CD14-positive monocyte (primary cell): Measurements from ENCODE around the gene IL12B. TPM values are rescaled to one million over a fixed set of nuclear protein-coding genes. Genes with fewer than 3 reads are reported as not detected.
A peak's percentile ranks its signal among the peaks of the same experiment; 100 is the strongest.

Source experiments
- DNase-seq, 3 donors: peaks; one replicate each; pipeline ENCODE4 v3.0.0-alpha.2; 2011 to 2022
- H2AFZ ChIP-seq: 2 replicates; pipeline ENCODE4 v1.6.0; 2012; ENCODE audit warnings: mild to moderate bottlenecking, low read depth, low read length, inconsistent platforms; ENCODE audit not compliant: insufficient read depth, poor library complexity, severe bottlenecking
- H3K27ac ChIP-seq, 2 donors: 1 replicate in 1 of 2; 2 replicates in 1 of 2; pipeline ENCODE4 v1.5.1; 2012 to 2013; ENCODE audit warnings: low read length in 2 of 2, control low read depth in 1 of 2, inconsistent platforms in 1 of 2, low read depth in 1 of 2, mild to moderate bottlenecking in 1 of 2
- H3K27me3 ChIP-seq, 2 donors: one replicate each; pipeline versions ENCODE4 v1.6.0 to v1.6.1; 2011 to 2013; ENCODE audit warnings: low read length in 2 of 2; ENCODE audit not compliant: control insufficient read depth in 2 of 2, insufficient read depth in 2 of 2
- H3K36me3 ChIP-seq, 2 donors: replicated peaks in 1 of 2; 1 replicate in 1 of 2; 2 replicates in 1 of 2; pipeline versions ENCODE4 v1.5.1 to v1.6.1; 2012 to 2013; ENCODE audit warnings: low read length in 2 of 2, control low read depth in 1 of 2, inconsistent platforms in 1 of 2, mild to moderate bottlenecking in 1 of 2; ENCODE audit not compliant: insufficient read depth in 2 of 2, control insufficient read depth in 1 of 2
- H3K4me1 ChIP-seq, 2 donors: 1 replicate in 1 of 2; 2 replicates in 1 of 2; pipeline versions ENCODE4 v1.5.1 to v1.6.1; 2012 to 2013; ENCODE audit warnings: low read length in 2 of 2, control low read depth in 1 of 2, inconsistent platforms in 1 of 2, mild to moderate bottlenecking in 1 of 2, moderate library complexity in 1 of 2; ENCODE audit not compliant: insufficient read depth in 2 of 2, control insufficient read depth in 1 of 2
- H3K4me2 ChIP-seq: replicated peaks from 2 replicates; pipeline ENCODE3; 2012; ENCODE audit warnings: low read length, moderate library complexity, mild to moderate bottlenecking; ENCODE audit not compliant: poor library complexity, severe bottlenecking; ENCODE audit errors: extremely low read depth
- H3K4me3 ChIP-seq, 3 experiments: fragments of 200-600 bp in 1 of 3; sonication (generic) in 1 of 3; replicated peaks in 1 of 3; 1 replicate in 2 of 3; 2 replicates in 1 of 3; pipeline ENCODE4 v1.5.1; 2011 to 2013; ENCODE audit warnings: low read length in 3 of 3, mild to moderate bottlenecking in 3 of 3, control low read depth in 2 of 3, low read depth in 2 of 3, inconsistent platforms in 1 of 3, moderate library complexity in 1 of 3
- H3K79me2 ChIP-seq: 2 replicates; pipeline ENCODE4 v1.6.0; 2012; ENCODE audit warnings: mild to moderate bottlenecking, control low read depth, inconsistent platforms, low read length, moderate library complexity; ENCODE audit not compliant: insufficient read depth
- H3K9ac ChIP-seq: 2 replicates; pipeline ENCODE4 v1.6.0; 2017; ENCODE audit warnings: low read length, mild to moderate bottlenecking; ENCODE audit not compliant: insufficient read depth, poor library complexity, severe bottlenecking
- H3K9me3 ChIP-seq, 2 donors: replicated peaks in 1 of 2; 1 replicate in 1 of 2; 2 replicates in 1 of 2; pipeline versions ENCODE4 v1.5.1 to v1.6.1; 2012 to 2013; ENCODE audit warnings: low read length in 2 of 2, control low read depth in 1 of 2; ENCODE audit not compliant: control insufficient read depth in 1 of 2, insufficient read depth in 1 of 2
- H4K20me1 ChIP-seq: 2 replicates; pipeline ENCODE4 v1.6.0; 2012; ENCODE audit warnings: mild to moderate bottlenecking, low read length, control low read depth, moderate library complexity; ENCODE audit not compliant: insufficient read depth
- H3K27ac Mint-ChIP-seq, 7 donors: one replicate each; pipeline ENCODE4 v1.8.0; 2020; ENCODE audit warnings: mild to moderate bottlenecking in 7 of 7, mixed read lengths in 7 of 7, moderate library complexity in 6 of 7, inconsistent platforms in 2 of 7
- H3K27me3 Mint-ChIP-seq, 3 donors: one replicate each; pipeline ENCODE4 v1.8.0; 2021 to 2022; ENCODE audit warnings: low read depth in 3 of 3, mild to moderate bottlenecking in 3 of 3, mixed read lengths in 3 of 3, moderate library complexity in 3 of 3, inconsistent platforms in 1 of 3
- H3K36me3 Mint-ChIP-seq, 2 donors: one replicate each; pipeline ENCODE4 v1.8.0; 2020; ENCODE audit warnings: mixed read lengths in 2 of 2, inconsistent platforms in 1 of 2, mild to moderate bottlenecking in 1 of 2
- H3K4me1 Mint-ChIP-seq: one replicate; pipeline ENCODE4 v1.8.0; 2020; ENCODE audit warnings: mild to moderate bottlenecking, mixed read lengths
- H3K4me3 Mint-ChIP-seq, 2 donors: one replicate each; pipeline ENCODE4 v1.8.0; 2020; ENCODE audit warnings: mild to moderate bottlenecking in 2 of 2, mixed read lengths in 2 of 2, moderate library complexity in 1 of 2
- H3K9me3 Mint-ChIP-seq, 7 donors: one replicate each; pipeline ENCODE4 v1.8.0; 2020 to 2022; ENCODE audit warnings: mixed read lengths in 7 of 7, mild to moderate bottlenecking in 6 of 7, moderate library complexity in 6 of 7, inconsistent platforms in 2 of 7
- WGBS: methylation state at CpG from one replicate; pipeline ENCODE4 v1.1.5; 2013; ENCODE audit warnings: missing lambda C conversion rate; ENCODE audit not compliant: insufficient coverage; 5-methylcytosine and 5-hydroxymethylcytosine counted together
- intact Hi-C, 2 donors: fragments of 100-400 bp; cut with micrococcal nuclease; formaldehyde crosslinking; loops; one replicate each; pipeline versions ENCODE4 v1.15.0 to v1.15.1; 2023
- polyA plus RNA-seq, 3 donors: library from polyadenylated mRNA; depleted of rRNA in 1 of 3; unstranded in 2 of 3; stranded (reverse) in 1 of 3; fragments of 300-500 nt in 2 of 3; fragments of >200 nt in 1 of 3; fragmentation: Illumina TruSeq in 2 of 3; gene quantifications; 1 replicate in 2 of 3; 2 replicates in 1 of 3; pipeline ENCODE4 v1.2.3, GENCODE V29; 2012 to 2021
- TF ChIP-seq, protein P1 (sequence below): fragments of 200-600 bp; IDR thresholded peaks from one replicate; pipeline ENCODE4 v1.8.0; 2022; ENCODE audit warnings: antibody characterized with exemption, mild to moderate bottlenecking

The IL12B gene
- polyA plus RNA-seq, 3 donors, result not detected

DNA sequence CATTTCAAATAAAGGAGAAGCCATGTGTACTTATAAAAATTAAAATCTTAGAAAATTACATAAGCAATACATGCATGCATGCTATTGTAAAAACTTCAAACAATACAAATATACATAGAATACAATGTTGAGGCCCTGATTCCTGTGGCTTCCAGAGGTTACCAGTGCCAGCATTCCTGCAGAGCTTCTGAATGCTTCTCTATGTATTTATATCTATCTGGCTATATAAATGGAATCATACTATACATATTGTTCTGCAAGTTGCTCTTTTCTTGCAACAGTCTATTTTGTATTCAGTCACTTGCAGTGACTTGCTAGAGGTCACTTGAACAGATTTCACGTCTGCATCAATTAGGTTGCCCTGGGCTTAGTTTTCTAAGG, 3.2 kb upstream of the IL12B start:
- H3K4me2 ChIP-seq, result no peak overlapping the region
- Mint-ChIP-seq H3K36me3 (peaks cover 0 to 5% of the 10 kb centered on the region in 2 donors), H3K4me3 (no peak overlapping the region), H3K4me1 (peaks cover 47% of the 10 kb centered on the region), H3K27me3 (peaks cover 0 to 4% (median 1%) of the 10 kb centered on the region in 3 donors), H3K27ac (no peak overlapping the region), H3K9me3 (peaks cover 0 to 6% (median 0%) of the 10 kb centered on the region in 7 donors)
- H3K79me2 ChIP-seq, result no peaks in the 10 kb centered on the region
- no peak overlapping the region for H3K9ac ChIP-seq
- no peaks in the 10 kb centered on the region for H3K9me3 ChIP-seq
- DNase-seq, result no peak
- no peaks in the 10 kb centered on the region for H3K27me3 ChIP-seq
- H3K27ac ChIP-seq, result no peak overlapping the region
- H4K20me1 ChIP-seq, result no peaks in the 10 kb centered on the region
- H2AFZ ChIP-seq, result no peak overlapping the region
- no CpG with 5 or more reads among the region's 1 CpG for WGBS
- peaks cover 30 to 34% of the 10 kb centered on the region in 2 donors for H3K4me1 ChIP-seq
- no peak overlapping the region for H3K4me3 ChIP-seq
- H3K36me3 ChIP-seq, result no peaks in the 10 kb centered on the region
- intact Hi-C loops, result loop anchor here in 1 of 2 donors (5.0 to 10.0 kb wide), 3 partner anchors 69 to 124 kb away; partner anchors contain the start of gene UBLCP1
- TF ChIP-seq, protein P1, sequence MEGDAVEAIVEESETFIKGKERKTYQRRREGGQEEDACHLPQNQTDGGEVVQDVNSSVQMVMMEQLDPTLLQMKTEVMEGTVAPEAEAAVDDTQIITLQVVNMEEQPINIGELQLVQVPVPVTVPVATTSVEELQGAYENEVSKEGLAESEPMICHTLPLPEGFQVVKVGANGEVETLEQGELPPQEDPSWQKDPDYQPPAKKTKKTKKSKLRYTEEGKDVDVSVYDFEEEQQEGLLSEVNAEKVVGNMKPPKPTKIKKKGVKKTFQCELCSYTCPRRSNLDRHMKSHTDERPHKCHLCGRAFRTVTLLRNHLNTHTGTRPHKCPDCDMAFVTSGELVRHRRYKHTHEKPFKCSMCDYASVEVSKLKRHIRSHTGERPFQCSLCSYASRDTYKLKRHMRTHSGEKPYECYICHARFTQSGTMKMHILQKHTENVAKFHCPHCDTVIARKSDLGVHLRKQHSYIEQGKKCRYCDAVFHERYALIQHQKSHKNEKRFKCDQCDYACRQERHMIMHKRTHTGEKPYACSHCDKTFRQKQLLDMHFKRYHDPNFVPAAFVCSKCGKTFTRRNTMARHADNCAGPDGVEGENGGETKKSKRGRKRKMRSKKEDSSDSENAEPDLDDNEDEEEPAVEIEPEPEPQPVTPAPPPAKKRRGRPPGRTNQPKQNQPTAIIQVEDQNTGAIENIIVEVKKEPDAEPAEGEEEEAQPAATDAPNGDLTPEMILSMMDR, result no peak

DNA sequence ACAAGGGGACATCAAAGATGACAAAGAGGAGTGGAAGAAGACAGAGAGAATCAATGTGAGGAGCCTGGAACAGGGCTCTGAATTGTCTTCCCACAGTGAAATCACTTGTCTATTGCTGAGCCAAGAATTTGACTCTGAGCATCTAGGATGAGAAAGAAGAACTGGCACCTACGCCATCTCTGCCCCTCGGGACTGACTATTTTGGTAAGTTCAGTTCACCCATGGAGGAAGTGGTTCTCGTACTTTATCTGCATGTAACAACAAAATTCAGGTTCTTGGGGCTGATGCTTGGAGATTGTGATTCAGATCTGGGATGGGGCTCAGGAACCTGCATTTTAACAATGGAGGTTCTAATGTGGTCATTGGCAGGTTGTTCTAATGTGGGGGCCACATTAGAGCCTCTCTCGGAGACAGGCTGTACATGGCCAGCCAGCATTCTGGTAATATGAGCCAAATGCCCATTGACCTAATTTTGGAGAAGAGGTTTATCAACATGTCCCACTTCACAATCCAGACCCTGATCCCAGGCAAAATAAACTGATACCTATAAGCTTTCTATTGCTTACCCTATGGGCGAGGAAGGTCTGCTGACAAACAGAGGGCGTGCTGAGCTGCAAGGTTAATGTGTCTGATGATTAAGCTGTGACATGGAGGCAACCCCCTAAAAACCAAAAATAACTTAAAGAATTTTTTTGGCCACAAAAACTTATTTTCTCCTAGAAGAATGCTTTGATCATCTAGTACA, 2.7 kb upstream of the IL12B start:
- no peaks in the 10 kb centered on the region for H4K20me1 ChIP-seq
- no peaks in the 10 kb centered on the region for H3K27me3 ChIP-seq
- DNase-seq, result peak in 1 of 3 donors; percentile 19
- WGBS, result 0% methylated on average over 3 of the region's 6 CpGs
- no peak overlapping the region for H3K27ac ChIP-seq
- no peak overlapping the region for H3K9ac ChIP-seq
- no peak overlapping the region for H3K4me2 ChIP-seq
- H3K36me3 ChIP-seq, result no peaks in the 10 kb centered on the region
- peaks cover 25 to 28% of the 10 kb centered on the region in 2 donors for H3K4me1 ChIP-seq
- H3K9me3 ChIP-seq, result no peaks in the 10 kb centered on the region
- H3K27ac Mint-ChIP-seq, result peak overlapping the region in 2 of 7 donors; percentile 26 to 37
- peaks cover 0 to 2% of the 10 kb centered on the region in 2 donors for H3K36me3 Mint-ChIP-seq
- H3K27me3 Mint-ChIP-seq, result peaks cover 0 to 4% (median 1%) of the 10 kb centered on the region in 3 donors
- H3K79me2 ChIP-seq, result no peaks in the 10 kb centered on the region
- H3K4me3 ChIP-seq, result no peak overlapping the region
- intact Hi-C loops, result loop anchor here in 1 of 2 donors (5.0 to 10.0 kb wide), 3 partner anchors 68 to 124 kb away; partner anchors contain the start of gene UBLCP1
- TF ChIP-seq, protein P1, result no peak
- H2AFZ ChIP-seq, result no peak overlapping the region
- peaks cover 42% of the 10 kb centered on the region for H3K4me1 Mint-ChIP-seq
- H3K9me3 Mint-ChIP-seq, result peaks cover 0 to 3% (median 0%) of the 10 kb centered on the region in 7 donors
- H3K4me3 Mint-ChIP-seq, result no peak overlapping the region
